Kidney (tissue), 22 donors: Measurements from ENCODE around the gene ASPG. TPM values are rescaled to one million over a fixed set of nuclear protein-coding genes. Genes with fewer than 3 reads are reported as not detected.

Source experiments
- DNase-seq, 5 donors: peaks; one replicate each; pipeline ENCODE4 v3.0.0-alpha.2; 2013 to 2020
- FAIRE-seq: peaks from 2 replicates; lab custom pipeline; 2012; peaks lifted over from hg19 to GRCh38; lab: Jason Lieb, UNC
- H3K27ac ChIP-seq, 2 donors: one replicate each; pipeline ENCODE4 v1.7.0; 2013; ENCODE audit warnings: low read depth in 2 of 2, low read length in 2 of 2, inconsistent platforms in 1 of 2
- H3K27me3 ChIP-seq: one replicate; pipeline ENCODE4 v1.7.1; 2013; ENCODE audit warnings: low read length, inconsistent platforms; ENCODE audit not compliant: control insufficient read depth, insufficient read depth
- H3K36me3 ChIP-seq, 3 donors: one replicate each; pipeline versions ENCODE4 v1.7.0 to v1.7.1; 2013; ENCODE audit warnings: low read length in 3 of 3, control low read depth in 1 of 3, inconsistent platforms in 1 of 3; ENCODE audit not compliant: insufficient read depth in 3 of 3, control insufficient read depth in 2 of 3
- H3K4me1 ChIP-seq, 3 donors: one replicate each; pipeline versions ENCODE4 v1.7.0 to v1.7.1; 2013; ENCODE audit warnings: low read length in 3 of 3, inconsistent platforms in 1 of 3, low read depth in 1 of 3; ENCODE audit not compliant: control insufficient read depth in 2 of 3, insufficient read depth in 2 of 3
- H3K4me3 ChIP-seq, 3 donors: one replicate each; pipeline versions ENCODE4 v1.7.0 to v1.8.1; 2013; ENCODE audit warnings: low read length in 3 of 3, control low read depth in 1 of 3, inconsistent platforms in 1 of 3
- H3K9ac ChIP-seq, 3 donors: one replicate each; pipeline versions ENCODE4 v1.7.0 to v1.7.1; 2013; ENCODE audit warnings: low read length in 3 of 3, control low read depth in 1 of 3, inconsistent platforms in 1 of 3
- H3K9me3 ChIP-seq, 3 donors: one replicate each; pipeline versions ENCODE4 v1.7.0 to v1.7.1; 2013; ENCODE audit warnings: low read length in 3 of 3, control low read depth in 1 of 3, inconsistent platforms in 1 of 3; ENCODE audit not compliant: control insufficient read depth in 2 of 3, insufficient read depth in 1 of 3
- CTCF ChIP-seq: IDR thresholded peaks from 3 replicates; pipeline ENCODE4 v1.5.1; 2012; ENCODE audit warnings: mild to moderate bottlenecking, moderate library complexity, borderline replicate concordance; ENCODE audit not compliant: insufficient read depth; ENCODE audit errors: extremely low read depth
- intact Hi-C: fragments of 100-400 bp; cut with DNase I; formaldehyde crosslinking; loops from one replicate; pipeline ENCODE4 v1.11.1; 2022
- long read RNA-seq, 10 donors: library from polyadenylated mRNA in 1 of 10; unstranded in 1 of 10; transcript quantifications; one replicate each; pipeline ENCODE4 v2.0.0 and lab custom pipeline, GENCODE V29; 2021 to 2026
- polyA plus RNA-seq: library from polyadenylated mRNA; stranded (reverse); fragments of 350-450 nt; fragmentation: Illumina TruSeq; extraction: RNeasy Lipid Tissue Mini Kit (QIAGEN cat#74804); gene quantifications from one replicate; pipeline ENCODE4 v1.2.3, GENCODE V29; 2014; ENCODE audit warnings: low read depth, low replicate concordance; ENCODE audit not compliant: insufficient read depth
- total RNA-seq: library from RNA; stranded (reverse); fragmentation: NEBNext Ultra II Directional; extraction: Animal tissue kit (Norgen Biotek cat#: 25700); gene quantifications from one replicate; pipeline ENCODE4 v1.2.1, GENCODE V29; 2021
- donor health status: control.
- donor health status: control.
- donor health status: control.
- donor health status: control.
- donor health status: control.
- donor health status: DM: yes; HTN: yes; CAD: no.
- donor health status: Normal renal cell carcinoma (clear cell type).

The ASPG gene
- 2.5 TPM for total RNA-seq
- 58.1 TPM for polyA plus RNA-seq
- long read RNA-seq, donor 1, result 0 reads
- long read RNA-seq, donor 2, full-length matches to known transcripts, result 5 of 5 reads
- long read RNA-seq, donor 2, partial matches to known transcripts, result 0 of 5 reads
- long read RNA-seq, donor 2, other reads (novel, unspliced or antisense), result 0 of 5 reads
- long read RNA-seq, donor 3, full-length matches to known transcripts, result 5 of 5 reads
- long read RNA-seq, donor 3, partial matches to known transcripts, result 0 of 5 reads
- long read RNA-seq, donor 3, other reads (novel, unspliced or antisense), result 0 of 5 reads
- long read RNA-seq, donor 4, full-length matches to known transcripts, result 1 of 1 reads
- long read RNA-seq, donor 4, partial matches to known transcripts, result 0 of 1 reads
- long read RNA-seq, donor 4, other reads (novel, unspliced or antisense), result 0 of 1 reads
- long read RNA-seq, donor 5, result 0 reads
- long read RNA-seq, donor 6, full-length matches to known transcripts, result 1 of 1 reads
- long read RNA-seq, donor 6, partial matches to known transcripts, result 0 of 1 reads
- long read RNA-seq, donor 6, other reads (novel, unspliced or antisense), result 0 of 1 reads
- long read RNA-seq, donor 7, partial matches to known transcripts, result 1 of 4 reads
- long read RNA-seq, donor 7, other reads (novel, unspliced or antisense), result 3 of 4 reads
- long read RNA-seq, donor 8, full-length matches to known transcripts, result 2 of 2 reads
- long read RNA-seq, donor 8, partial matches to known transcripts, result 0 of 2 reads
- long read RNA-seq, donor 8, other reads (novel, unspliced or antisense), result 0 of 2 reads
- long read RNA-seq, donor 9, partial matches to known transcripts, result 0 of 2 reads
- long read RNA-seq, donor 9, other reads (novel, unspliced or antisense), result 0 of 2 reads
- long read RNA-seq, donor 10, full-length matches to known transcripts, result 2 of 2 reads
- long read RNA-seq, donor 10, partial matches to known transcripts, result 0 of 2 reads
- long read RNA-seq, donor 10, other reads (novel, unspliced or antisense), result 0 of 2 reads

DNA sequence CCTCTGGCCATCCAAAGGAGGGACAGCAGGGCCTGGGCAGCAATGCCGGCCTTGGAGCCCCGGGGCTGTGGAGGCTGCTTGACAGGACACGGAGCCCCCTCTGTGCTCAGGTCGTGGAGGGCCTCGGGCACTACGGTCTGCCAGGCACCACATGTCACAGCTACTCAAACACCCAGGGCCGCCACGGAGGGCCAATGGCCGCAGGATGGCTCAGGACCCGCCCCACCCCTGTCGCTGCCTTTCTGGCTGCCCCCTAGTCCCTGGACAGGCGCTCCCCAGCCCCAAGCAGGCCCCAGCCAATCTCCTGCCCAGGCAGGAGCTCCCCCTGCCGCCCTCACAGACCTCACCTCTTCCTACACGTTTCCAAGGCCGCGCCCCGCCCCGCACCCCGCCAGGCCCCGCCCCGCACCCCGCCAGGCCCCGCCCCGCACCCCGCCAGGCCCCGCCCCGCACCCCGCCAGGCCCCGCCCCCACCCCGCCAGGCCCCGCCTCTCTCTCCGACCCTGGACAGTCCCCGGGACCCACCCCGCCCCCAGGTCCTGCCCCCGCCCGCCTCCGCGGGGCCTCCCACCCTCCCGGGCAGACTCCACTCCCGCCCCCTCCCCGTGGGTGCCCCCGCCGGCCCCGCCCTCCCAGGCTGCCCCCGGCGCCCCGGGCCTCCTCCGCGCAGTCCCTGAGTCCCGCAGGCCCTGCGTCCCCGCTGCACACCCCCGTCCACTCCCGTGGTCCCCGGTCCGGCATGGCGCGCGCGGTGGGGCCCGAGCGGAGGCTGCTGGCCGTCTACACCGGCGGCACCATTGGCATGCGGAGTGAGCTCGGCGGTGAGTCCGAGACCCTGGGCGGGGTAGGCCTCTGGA is at the start of gene ASPG:
ASPG (plus strand) TSS at position 669 of the 857 bp plus-strand sequence; CDS start at position 740, 71 bp downstream.
- peak within 1 kb of the TSS in 2 of 3 donors; percentile 7 to 41 for H3K4me3 ChIP-seq
- TF ChIP-seq CTCF, result no peak
- H3K4me1 ChIP-seq, result peaks cover 0 to 2% (median 0%) of the 10 kb centered on the region in 3 donors
- DNase-seq (peak in 2 of 5 donors; percentile 82 to 84), FAIRE-seq (no peak)
- peak within 1 kb of the TSS in 1 of 2 donors; percentile 32 for H3K27ac ChIP-seq
- no peak within 1 kb of the TSS for H3K9ac ChIP-seq
- H3K27me3 ChIP-seq, result peaks cover 3% of the 10 kb centered on the region
- no peaks in the 10 kb centered on the region for H3K36me3 ChIP-seq
- intact Hi-C loops, result no loop called here
- no peaks in the 10 kb centered on the region for H3K9me3 ChIP-seq

- Histone ChIP-seq H3K4me3 (no peak overlapping the region), H3K27me3 (no peaks in the 10 kb centered on the region), H3K27ac (no peak overlapping the region), H3K9me3 (no peaks in the 10 kb centered on the region), H3K4me1 (no peaks in the 10 kb centered on the region), H3K9ac (no peak overlapping the region), H3K36me3 (no peaks in the 10 kb centered on the region)
- FAIRE-seq (no peak), DNase-seq (no peak)
- TF ChIP-seq CTCF, result no peak
- intact Hi-C loops, result no loop called here
These were observed 49.3 kb upstream of the ASPG start for GRCh38 chr14:104036212-104036611.

DNA sequence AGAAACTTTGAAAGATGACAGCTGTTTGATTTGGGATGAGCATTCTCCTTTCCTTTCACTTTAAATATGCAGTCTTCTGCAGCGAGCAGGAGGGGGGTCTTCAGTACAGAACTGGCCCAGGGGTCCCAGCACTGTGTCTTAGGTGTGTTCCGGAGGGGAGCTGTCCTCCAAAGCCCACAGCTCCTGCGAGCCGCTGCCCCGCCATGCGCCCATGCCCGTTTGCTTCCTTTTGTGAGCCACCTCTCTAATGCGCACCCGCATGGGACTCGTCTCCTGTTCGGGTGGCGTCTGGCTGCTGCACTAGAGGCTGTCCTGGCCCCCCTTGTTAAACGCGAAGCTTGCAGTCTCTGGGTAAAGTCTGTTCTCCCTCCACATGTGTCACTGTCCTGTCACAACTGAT is 48.4 kb upstream of the ASPG start:
- no peaks in the 10 kb centered on the region for H3K36me3 ChIP-seq
- no peak for FAIRE-seq
- no peaks in the 10 kb centered on the region for H3K4me1 ChIP-seq
- no peak overlapping the region for H3K9ac ChIP-seq
- H3K9me3 ChIP-seq, result no peaks in the 10 kb centered on the region
- no peak for TF ChIP-seq CTCF
- H3K4me3 ChIP-seq, result no peak overlapping the region
- DNase-seq, result no peak
- no peak overlapping the region for H3K27ac ChIP-seq
- intact Hi-C loops, result no loop called here
- no peaks in the 10 kb centered on the region for H3K27me3 ChIP-seq
